OCI-LY1 (cell line): ENCODE results near the gene SLC15A1.

ENCODE experiments used
- H2AFZ ChIP-seq: fragments of 200-600 bp; sonication (generic), shearing (Covaris generic); 2 replicates; pipeline ENCODE4 v1.6.0; 2014; ENCODE audit warnings: antibody characterized with exemption, mild to moderate bottlenecking, low read length
- H3F3A ChIP-seq: fragments of 200-600 bp; sonication (generic), shearing (Covaris generic); 2 replicates; pipeline ENCODE4 v1.6.0; 2014; ENCODE audit warnings: mild to moderate bottlenecking, antibody characterized with exemption, low read length, moderate library complexity; ENCODE audit not compliant: insufficient read depth
- H3K27ac ChIP-seq: fragments of 200-600 bp; sonication (generic); 2 replicates; pipeline ENCODE4 v1.5.1; 2014; ENCODE audit warnings: low read length, mixed run types, mild to moderate bottlenecking, low read depth; ENCODE audit not compliant: poor library complexity, severe bottlenecking
- H3K27me3 ChIP-seq: fragments of 200-600 bp; sonication (generic); 2 replicates; pipeline ENCODE4 v1.6.0; 2014; ENCODE audit warnings: antibody characterized with exemption, mild to moderate bottlenecking, low read length, moderate library complexity; ENCODE audit not compliant: insufficient read depth
- H3K36me3 ChIP-seq: fragments of 200-600 bp; sonication (generic); 2 replicates; pipeline ENCODE4 v1.6.1; 2014; ENCODE audit warnings: mild to moderate bottlenecking, antibody characterized with exemption, low read length, moderate library complexity, mixed read lengths; ENCODE audit not compliant: insufficient read depth
- H3K4me1 ChIP-seq: fragments of 200-600 bp; sonication (generic); 2 replicates; pipeline ENCODE4 v1.5.1; 2014; ENCODE audit warnings: mild to moderate bottlenecking, low read length, moderate library complexity; ENCODE audit not compliant: insufficient read depth, severe bottlenecking
- H3K4me2 ChIP-seq: fragments of 200-600 bp; sonication (generic), shearing (Covaris generic); 2 replicates; pipeline ENCODE4 v1.6.1; 2014; ENCODE audit warnings: low read length
- H3K4me3 ChIP-seq: fragments of 200-600 bp; sonication (generic); 2 replicates; pipeline ENCODE4 v1.5.1; 2014; ENCODE audit warnings: low read length, low read depth, mild to moderate bottlenecking, mixed read lengths; ENCODE audit not compliant: poor library complexity, severe bottlenecking
- H3K79me2 ChIP-seq: fragments of 200-600 bp; shearing (Covaris generic); 2 replicates; pipeline ENCODE4 v1.6.1; 2016; ENCODE audit warnings: mixed run types, low read length, mixed read lengths; ENCODE audit not compliant: insufficient read depth
- H3K9ac ChIP-seq: fragments of 200-600 bp; sonication (generic), shearing (Covaris generic); 2 replicates; pipeline ENCODE4 v1.6.1; 2014; ENCODE audit warnings: mild to moderate bottlenecking, low read length, mixed read lengths
- H3K9me2 ChIP-seq: fragments of 200-600 bp; sonication (generic), shearing (Covaris generic); 2 replicates; pipeline ENCODE4 v1.6.1; 2014; ENCODE audit warnings: low read depth, mild to moderate bottlenecking, low read length, mixed read lengths
- H3K9me3 ChIP-seq: fragments of 200-600 bp; shearing (Covaris generic); 2 replicates; pipeline ENCODE4 v1.6.1; 2014; ENCODE audit warnings: low read length, mixed read lengths
- H4K20me1 ChIP-seq: fragments of 200-600 bp; sonication (generic), shearing (Covaris generic); 2 replicates; pipeline ENCODE4 v1.6.0; 2016; ENCODE audit warnings: mild to moderate bottlenecking, low read length; ENCODE audit not compliant: insufficient read depth
- EZH2 ChIP-seq: fragments of 200-600 bp; sonication (generic), shearing (Covaris generic); IDR thresholded peaks from 2 replicates; pipeline ENCODE4 v1.8.0; 2017; ENCODE audit warnings: borderline replicate concordance, mixed run types, mild to moderate bottlenecking, antibody characterized with exemption, low read length, moderate library complexity, mixed read lengths
- TF ChIP-seq, protein P1 (sequence below): fragments of 200-600 bp; sonication (generic), shearing (Covaris generic); IDR thresholded peaks from 2 replicates; pipeline ENCODE4 v1.5.1; 2017; ENCODE audit warnings: mild to moderate bottlenecking, antibody characterized with exemption, low read length, moderate library complexity, mixed read lengths

SLC15A1 gene

DNA sequence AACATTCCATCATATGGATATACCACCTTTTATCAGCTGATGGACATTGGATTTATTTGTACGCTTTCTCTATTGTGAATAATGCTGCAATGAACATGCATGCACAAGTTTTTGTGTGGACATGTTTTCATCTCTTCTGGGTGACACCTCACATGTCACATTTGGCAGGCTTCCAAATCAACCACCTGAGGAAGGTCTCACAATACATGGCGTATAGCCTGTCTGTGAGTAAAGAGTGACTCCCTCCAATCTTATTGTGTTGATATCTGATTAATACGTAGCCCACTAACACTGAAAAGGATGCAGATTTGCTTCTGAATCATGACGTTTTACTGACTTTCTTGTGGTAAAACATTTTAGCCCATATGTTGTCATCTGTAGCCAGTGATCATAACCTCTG is 61.1 kb downstream of the SLC15A1 start:
- Histone ChIP-seq H3F3A (no peaks in the 10 kb centered on the region), H3K27ac (no peak overlapping the region), H3K9me3 (no peaks in the 10 kb centered on the region), H3K9ac (no peak overlapping the region), H3K4me3 (no peak overlapping the region), H4K20me1 (no peaks in the 10 kb centered on the region), H3K4me1 (no peaks in the 10 kb centered on the region), H3K9me2 (no peaks in the 10 kb centered on the region), H3K79me2 (no peaks in the 10 kb centered on the region), H3K4me2 (no peak overlapping the region), H3K36me3 (no peaks in the 10 kb centered on the region), H3K27me3 (no peaks in the 10 kb centered on the region; the same call in 1 of the 2 replicates), H2AFZ (no peak overlapping the region)
- TF ChIP-seq EZH2, result no peak
- TF ChIP-seq, protein P1, sequence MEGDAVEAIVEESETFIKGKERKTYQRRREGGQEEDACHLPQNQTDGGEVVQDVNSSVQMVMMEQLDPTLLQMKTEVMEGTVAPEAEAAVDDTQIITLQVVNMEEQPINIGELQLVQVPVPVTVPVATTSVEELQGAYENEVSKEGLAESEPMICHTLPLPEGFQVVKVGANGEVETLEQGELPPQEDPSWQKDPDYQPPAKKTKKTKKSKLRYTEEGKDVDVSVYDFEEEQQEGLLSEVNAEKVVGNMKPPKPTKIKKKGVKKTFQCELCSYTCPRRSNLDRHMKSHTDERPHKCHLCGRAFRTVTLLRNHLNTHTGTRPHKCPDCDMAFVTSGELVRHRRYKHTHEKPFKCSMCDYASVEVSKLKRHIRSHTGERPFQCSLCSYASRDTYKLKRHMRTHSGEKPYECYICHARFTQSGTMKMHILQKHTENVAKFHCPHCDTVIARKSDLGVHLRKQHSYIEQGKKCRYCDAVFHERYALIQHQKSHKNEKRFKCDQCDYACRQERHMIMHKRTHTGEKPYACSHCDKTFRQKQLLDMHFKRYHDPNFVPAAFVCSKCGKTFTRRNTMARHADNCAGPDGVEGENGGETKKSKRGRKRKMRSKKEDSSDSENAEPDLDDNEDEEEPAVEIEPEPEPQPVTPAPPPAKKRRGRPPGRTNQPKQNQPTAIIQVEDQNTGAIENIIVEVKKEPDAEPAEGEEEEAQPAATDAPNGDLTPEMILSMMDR, result no peak

DNA sequence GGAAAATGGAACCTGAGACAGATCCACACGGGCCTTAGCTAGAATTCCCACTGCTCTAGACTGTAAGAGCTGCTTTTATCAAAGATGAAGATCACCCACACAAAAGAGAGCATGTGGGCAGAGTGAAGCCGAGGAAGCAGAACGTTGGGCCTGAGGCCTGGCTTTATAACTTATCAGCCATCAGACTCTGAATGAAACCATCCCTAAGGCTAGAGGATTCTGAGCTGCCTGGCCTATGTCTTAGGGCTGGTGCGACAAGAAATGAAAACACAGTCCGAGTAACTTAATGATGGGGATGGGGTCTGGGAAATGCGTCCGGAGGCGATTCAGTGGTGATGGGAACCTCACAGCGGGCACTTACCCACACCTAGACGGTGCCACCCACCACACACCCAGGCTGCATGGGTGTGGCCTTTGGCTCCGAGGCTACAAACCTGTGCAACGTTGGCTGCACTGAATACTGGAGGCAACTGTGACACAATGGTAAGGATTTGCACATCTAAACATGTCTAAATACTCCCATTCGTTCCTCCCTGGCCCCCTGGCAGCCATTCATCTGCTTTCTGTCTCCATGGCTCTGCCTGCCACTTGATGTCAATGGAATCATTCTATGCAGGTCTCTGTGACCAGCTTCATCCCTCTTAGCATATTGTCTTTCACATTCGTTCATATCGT is 62.0 kb downstream of the SLC15A1 start:
- no peaks in the 10 kb centered on the region for H3F3A ChIP-seq
- no peaks in the 10 kb centered on the region for H3K9me3 ChIP-seq
- no peak overlapping the region for H3K9ac ChIP-seq
- H3K9me2 ChIP-seq, result no peaks in the 10 kb centered on the region
- no peaks in the 10 kb centered on the region for H3K79me2 ChIP-seq
- no peak overlapping the region for H3K4me2 ChIP-seq
- no peaks in the 10 kb centered on the region for H4K20me1 ChIP-seq
- no peak overlapping the region for H3K4me3 ChIP-seq
- no peak for TF ChIP-seq EZH2
- TF ChIP-seq, protein P1, result no peak
- no peaks in the 10 kb centered on the region for H3K4me1 ChIP-seq
- no peak overlapping the region for H2AFZ ChIP-seq
- no peaks in the 10 kb centered on the region; the same call in 1 of the 2 replicates for H3K27me3 ChIP-seq
- H3K36me3 ChIP-seq, result no peaks in the 10 kb centered on the region
- H3K27ac ChIP-seq, result no peak overlapping the region

DNA sequence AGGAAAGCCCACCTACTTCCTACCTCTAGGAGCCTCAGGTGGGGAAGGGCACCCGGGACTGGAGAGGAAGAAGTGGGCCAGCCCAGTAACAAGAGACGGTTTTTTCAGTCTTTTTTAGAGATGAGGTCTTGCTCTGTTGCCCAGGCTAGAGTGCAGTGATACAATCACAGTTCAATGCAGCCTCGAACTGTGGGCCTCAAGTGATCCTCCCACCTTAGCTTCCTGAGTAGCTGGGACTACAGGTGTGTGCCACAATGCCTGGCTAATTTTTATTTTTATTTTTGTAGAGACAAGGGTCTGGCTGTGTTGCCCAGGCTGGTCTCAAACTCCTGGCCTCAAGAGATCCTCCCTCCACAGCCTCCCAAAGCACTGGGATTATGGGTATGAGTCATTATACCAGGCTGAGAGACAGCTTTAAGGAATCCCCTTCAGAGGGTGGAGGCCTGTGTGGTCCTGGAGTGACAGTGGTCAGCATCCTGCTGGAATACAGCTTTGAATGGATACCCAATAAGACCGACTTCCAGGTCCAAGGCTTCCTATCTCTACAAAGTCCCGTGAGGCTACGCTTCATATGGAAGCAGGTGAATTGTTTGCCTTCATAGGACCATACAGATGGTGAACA is 63.0 kb downstream of the SLC15A1 start:
- H3K9me3 ChIP-seq, result no peaks in the 10 kb centered on the region
- no peak for TF ChIP-seq EZH2

More for the DNA sequence above, 63.0 kb downstream of the SLC15A1 start:
- Histone ChIP-seq H3K4me3 (no peak overlapping the region), H3K9me2 (no peaks in the 10 kb centered on the region), H3K79me2 (no peaks in the 10 kb centered on the region), H3K36me3 (no peaks in the 10 kb centered on the region), H4K20me1 (no peaks in the 10 kb centered on the region), H3K27me3 (no peaks in the 10 kb centered on the region; the same call in 1 of the 2 replicates), H3K9ac (no peak overlapping the region), H3K27ac (no peak overlapping the region), H3K4me2 (no peak overlapping the region), H2AFZ (no peak overlapping the region), H3K4me1 (no peaks in the 10 kb centered on the region), H3F3A (no peaks in the 10 kb centered on the region)
